ENCODE results near the gene DROSHA. TPM values are rescaled to one million over a fixed set of nuclear protein-coding genes. Genes with fewer than 3 reads are reported as not detected.

Gene DROSHA
- total RNA-seq, 1 donor from 2014 or later = 93.1 TPM

DNA sequence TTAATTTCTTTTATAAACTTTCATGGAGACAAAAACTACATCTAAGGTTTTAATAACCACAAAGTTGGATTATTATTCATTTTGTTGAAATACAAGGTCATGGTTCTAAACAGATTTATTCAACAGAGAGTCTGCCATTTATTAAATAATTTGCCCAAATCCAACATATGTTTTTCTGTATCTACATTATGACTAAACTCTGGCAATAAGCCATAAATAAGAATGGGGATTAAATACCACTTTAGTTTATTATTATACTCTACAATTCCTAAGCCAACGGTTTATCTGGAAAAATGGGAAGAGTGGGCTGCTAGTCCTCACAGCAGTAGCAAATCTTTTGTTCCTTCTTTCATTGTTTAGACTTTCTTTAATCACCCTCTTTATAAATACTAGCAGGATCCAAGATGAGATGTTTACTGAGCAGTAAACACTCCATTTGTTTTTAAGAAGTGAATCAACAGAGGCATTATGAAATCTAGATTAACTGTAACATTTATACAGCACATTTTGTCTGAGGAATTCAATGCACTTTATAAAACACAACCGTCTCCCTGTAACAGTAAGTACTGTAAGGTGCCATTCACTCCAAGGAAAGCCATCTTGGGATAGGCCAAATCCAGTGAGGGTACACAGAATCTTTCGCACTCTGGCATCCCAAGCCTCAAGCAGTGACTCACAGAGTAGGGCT, 89.7 kb downstream of the DROSHA start:
- Mint-ChIP-seq H3K36me3 (peaks cover 34% of the 10 kb centered on the region), H3K4me1 (peaks cover 4% of the 10 kb centered on the region), H3K4me3 (no peak overlapping the region), H3K9me3 (peaks cover 4% of the 10 kb centered on the region), H3K27me3 (ENCODE audit: low read depth) (no peaks in the 10 kb centered on the region), H3K27ac (no peak overlapping the region)
- TF ChIP-seq, protein P1, sequence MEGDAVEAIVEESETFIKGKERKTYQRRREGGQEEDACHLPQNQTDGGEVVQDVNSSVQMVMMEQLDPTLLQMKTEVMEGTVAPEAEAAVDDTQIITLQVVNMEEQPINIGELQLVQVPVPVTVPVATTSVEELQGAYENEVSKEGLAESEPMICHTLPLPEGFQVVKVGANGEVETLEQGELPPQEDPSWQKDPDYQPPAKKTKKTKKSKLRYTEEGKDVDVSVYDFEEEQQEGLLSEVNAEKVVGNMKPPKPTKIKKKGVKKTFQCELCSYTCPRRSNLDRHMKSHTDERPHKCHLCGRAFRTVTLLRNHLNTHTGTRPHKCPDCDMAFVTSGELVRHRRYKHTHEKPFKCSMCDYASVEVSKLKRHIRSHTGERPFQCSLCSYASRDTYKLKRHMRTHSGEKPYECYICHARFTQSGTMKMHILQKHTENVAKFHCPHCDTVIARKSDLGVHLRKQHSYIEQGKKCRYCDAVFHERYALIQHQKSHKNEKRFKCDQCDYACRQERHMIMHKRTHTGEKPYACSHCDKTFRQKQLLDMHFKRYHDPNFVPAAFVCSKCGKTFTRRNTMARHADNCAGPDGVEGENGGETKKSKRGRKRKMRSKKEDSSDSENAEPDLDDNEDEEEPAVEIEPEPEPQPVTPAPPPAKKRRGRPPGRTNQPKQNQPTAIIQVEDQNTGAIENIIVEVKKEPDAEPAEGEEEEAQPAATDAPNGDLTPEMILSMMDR (IDR thresholded peaks at IDR 0.05; ENCODE audit: unreplicated experiment) = no peak
- no peak for DNase-seq (ENCODE audit: low spot score in 2 of 2, unreplicated experiment in 2 of 2)

DNA sequence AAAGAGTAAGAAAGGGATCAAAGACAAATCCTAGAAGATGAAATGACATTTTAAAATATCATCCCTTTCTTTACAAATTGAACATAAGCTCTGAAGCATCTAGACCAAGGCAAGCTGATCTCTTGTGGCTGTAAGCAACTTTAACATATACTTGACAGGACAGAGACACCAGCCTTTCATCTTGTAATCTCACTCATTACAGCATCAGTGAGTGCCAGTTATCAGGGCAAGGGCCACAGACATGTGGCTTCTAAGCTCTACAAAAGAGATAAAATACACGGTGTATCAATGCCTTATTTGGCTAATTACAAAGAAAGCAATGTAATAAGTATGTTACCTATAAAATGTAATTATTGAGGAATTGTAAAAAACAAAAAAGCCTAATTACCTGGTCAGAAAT, 95.0 kb downstream of the DROSHA start:
- H3K9me3 Mint-ChIP-seq = no peaks in the 10 kb centered on the region
- no peaks in the 10 kb centered on the region for H3K4me1 Mint-ChIP-seq
- no peak overlapping the region for H3K4me3 Mint-ChIP-seq
- H3K27me3 Mint-ChIP-seq (ENCODE audit: low read depth) = no peaks in the 10 kb centered on the region
- TF ChIP-seq, protein P1 (IDR thresholded peaks at IDR 0.05; ENCODE audit: unreplicated experiment) = no peak
- H3K36me3 Mint-ChIP-seq = peaks cover 35% of the 10 kb centered on the region
- DNase-seq (ENCODE audit: low spot score in 2 of 2, unreplicated experiment in 2 of 2) = no peak
- no peak overlapping the region for H3K27ac Mint-ChIP-seq

DNA sequence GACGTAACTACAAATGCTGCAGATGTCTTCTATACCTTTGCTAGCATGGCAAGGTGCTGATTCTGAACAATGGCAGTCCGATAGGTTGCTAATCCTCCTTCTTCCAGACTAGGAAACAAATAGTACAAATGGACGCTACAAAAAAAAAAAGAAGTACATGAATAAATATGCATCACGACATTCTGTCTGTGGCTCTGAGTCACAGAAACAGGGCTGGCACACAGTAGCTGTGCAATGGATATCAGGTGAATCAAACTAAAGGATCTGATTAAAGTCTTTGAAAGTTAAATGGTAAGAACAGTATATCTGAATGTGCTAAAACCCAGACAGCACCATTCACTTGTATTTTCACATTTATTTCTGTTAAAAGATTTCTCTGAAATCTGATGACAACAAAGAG, 96.2 kb downstream of the DROSHA start:
- TF ChIP-seq, protein P1 (IDR thresholded peaks at IDR 0.05; ENCODE audit: unreplicated experiment) = no peak
- Mint-ChIP-seq H3K4me3 (no peak overlapping the region), H3K36me3 (peaks cover 45% of the 10 kb centered on the region), H3K9me3 (no peaks in the 10 kb centered on the region), H3K27me3 (ENCODE audit: low read depth) (no peaks in the 10 kb centered on the region), H3K4me1 (no peaks in the 10 kb centered on the region), H3K27ac (no peak overlapping the region)
- no peak for DNase-seq (ENCODE audit: low spot score in 2 of 2, unreplicated experiment in 2 of 2)

DNA sequence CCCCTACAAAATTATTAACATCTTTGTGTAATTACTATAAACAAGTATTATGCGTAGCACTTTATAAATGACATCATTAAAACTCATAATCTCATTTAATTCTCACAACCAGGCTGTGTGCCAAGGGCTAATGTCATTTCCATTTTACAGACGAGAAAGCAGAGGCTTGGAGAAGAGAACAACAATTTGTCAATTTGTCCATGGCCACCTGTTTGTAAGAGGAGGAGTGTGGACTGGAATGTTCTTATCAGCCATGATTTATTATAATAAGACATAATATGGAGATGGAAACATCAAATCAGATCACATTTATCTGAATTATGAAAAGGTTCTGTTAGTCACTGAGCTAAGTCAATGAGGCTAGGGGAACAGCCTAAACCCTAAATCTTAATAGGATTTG, 97.0 kb downstream of the DROSHA start:
- H3K27ac Mint-ChIP-seq = no peak overlapping the region
- DNase-seq (ENCODE audit: low spot score in 2 of 2, unreplicated experiment in 2 of 2) = no peak
- H3K4me1 Mint-ChIP-seq = no peaks in the 10 kb centered on the region
- H3K36me3 Mint-ChIP-seq = peaks cover 50% of the 10 kb centered on the region
- H3K9me3 Mint-ChIP-seq = no peaks in the 10 kb centered on the region
- TF ChIP-seq, protein P1 (IDR thresholded peaks at IDR 0.05; ENCODE audit: unreplicated experiment) = no peak
- no peaks in the 10 kb centered on the region for H3K27me3 Mint-ChIP-seq (ENCODE audit: low read depth)
- H3K4me3 Mint-ChIP-seq = no peak overlapping the region

- no peaks in the 10 kb centered on the region for H3K4me1 Mint-ChIP-seq
- no peak overlapping the region for H3K27ac Mint-ChIP-seq
- no peak overlapping the region for H3K4me3 Mint-ChIP-seq
- no peaks in the 10 kb centered on the region for H3K9me3 Mint-ChIP-seq
- H3K36me3 Mint-ChIP-seq = peaks cover 48% of the 10 kb centered on the region
- H3K27me3 Mint-ChIP-seq (ENCODE audit: low read depth) = no peaks in the 10 kb centered on the region
- TF ChIP-seq, protein P1 (IDR thresholded peaks at IDR 0.05; ENCODE audit: unreplicated experiment) = no peak
- no peak for DNase-seq (ENCODE audit: low spot score in 2 of 2, unreplicated experiment in 2 of 2)
Measured at GRCh38 chr5:31433229-31433628, 98.7 kb downstream of the DROSHA start.
